ENCODE measurements around the gene MT1B. TPM values are rescaled to one million over a fixed set of nuclear protein-coding genes. Genes with fewer than 3 reads are reported as not detected.

MT1B gene
- total RNA-seq, 4 donors from 2014 or later = not detected

DNA sequence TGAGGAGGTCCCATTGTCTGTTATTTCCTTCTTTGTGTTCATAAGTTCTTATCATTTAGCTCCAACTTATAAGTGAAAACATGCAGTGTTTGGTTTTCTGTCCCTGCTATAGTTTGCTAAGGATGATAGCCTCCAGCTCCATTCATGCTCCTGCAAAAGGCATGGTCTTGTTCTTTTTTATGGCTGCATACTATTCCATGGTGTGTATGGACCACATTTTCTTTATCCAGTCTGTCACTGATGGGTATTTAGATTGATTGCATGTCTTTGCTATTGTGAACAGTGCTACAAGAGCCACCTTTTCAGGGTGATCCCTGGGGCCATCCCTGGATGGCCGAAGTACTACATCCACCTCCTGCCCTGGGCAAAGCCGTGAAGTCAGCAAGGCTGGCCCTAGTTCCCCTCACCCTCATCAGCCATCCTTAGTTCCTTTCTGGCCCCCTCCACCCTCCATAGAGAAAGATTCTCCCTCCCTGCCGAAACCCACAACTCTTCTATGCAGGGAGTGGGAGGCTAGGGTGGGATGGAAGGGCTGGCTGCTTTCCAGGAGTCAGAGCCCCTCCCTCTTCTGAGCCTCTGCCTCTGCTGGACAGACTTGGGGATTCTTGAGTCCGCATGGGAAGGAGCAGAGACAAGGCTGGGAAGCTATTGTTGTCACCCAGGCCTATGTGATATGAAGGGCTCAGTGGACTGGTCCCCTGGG lies 38.9 kb downstream of the MT1B start:
- no peak for TF ChIP-seq CTCF (IDR thresholded peaks at IDR 0.05; ENCODE audit: low read depth)

GRCh38 chr16:56691885-56692284 lies 40.2 kb downstream of the MT1B start:
- TF ChIP-seq CTCF (IDR thresholded peaks at IDR 0.05; ENCODE audit: low read depth) = no peak

- TF ChIP-seq CTCF (IDR thresholded peaks at IDR 0.05; ENCODE audit: low read depth) = no peak
Measured at GRCh38 chr16:56695246-56695645, 43.6 kb downstream of the MT1B start.

- no peak for TF ChIP-seq CTCF (IDR thresholded peaks at IDR 0.05; ENCODE audit: low read depth)
Measured at GRCh38 chr16:56697456-56698155, 45.9 kb downstream of the MT1B start.

GRCh38 chr16:56700195-56700594 lies 48.5 kb downstream of the MT1B start:
- TF ChIP-seq CTCF (IDR thresholded peaks at IDR 0.05; ENCODE audit: low read depth) = no peak

- TF ChIP-seq CTCF (IDR thresholded peaks at IDR 0.05; ENCODE audit: low read depth) = no peak
Measured at GRCh38 chr16:56700631-56701030, 48.9 kb downstream of the MT1B start.

DNA sequence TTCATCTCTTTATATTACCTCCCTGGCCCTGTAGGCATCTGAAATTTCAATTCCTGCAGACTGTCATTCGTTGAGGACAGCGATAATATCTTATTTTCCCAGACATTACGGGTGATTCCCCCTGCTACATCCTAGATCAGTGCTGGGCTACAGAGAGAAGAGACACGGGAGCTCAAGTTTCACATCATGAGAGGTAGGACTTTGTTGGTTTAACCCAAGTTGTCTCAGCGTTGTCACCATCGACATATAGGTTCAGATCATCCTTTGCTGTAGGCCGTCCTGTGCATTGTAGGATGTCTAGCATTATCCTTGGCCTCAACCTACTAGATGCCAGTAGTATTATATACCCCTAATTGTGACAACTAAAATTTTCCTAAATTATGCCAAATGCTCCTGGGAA lies 49.8 kb downstream of the MT1B start:
- TF ChIP-seq CTCF (IDR thresholded peaks at IDR 0.05; ENCODE audit: low read depth) = no peak

Other genes starting within 250 kb of the MT1B start
- 100 to 1,000 TPM; 168 to 186 (median 175) TPM for gene AMFR, start 226.3 kb upstream of the MT1B start, total RNA-seq
- gene NUDT21, start 200.6 kb upstream of the MT1B start, total RNA-seq = 10 to 100 TPM; 37.1 to 57.2 (median 39.8) TPM
- gene OGFOD1, start 200.3 kb upstream of the MT1B start, total RNA-seq = 10 to 100 TPM; 14.5 to 53.2 (median 26.2) TPM
- gene BBS2, start 131.9 kb upstream of the MT1B start, total RNA-seq = 10 to 100 TPM; 25.3 to 52.6 (median 37.9) TPM
- not detected for gene MT4, start 86.8 kb upstream of the MT1B start, total RNA-seq
- gene MT3, start 62.4 kb upstream of the MT1B start, total RNA-seq = 1 to 10 TPM in 1 of 4 donors, not detected in 3; 2.0 TPM
- gene MT2A, start 43.3 kb upstream of the MT1B start, total RNA-seq = 1,000 to 10,000 TPM in 1 of 4 donors, 100 to 1,000 TPM in 3; 164 to 1,003 (median 271) TPM
- gene MT1E, start 26.1 kb upstream of the MT1B start, total RNA-seq = 1,000 to 10,000 TPM in 1 of 4 donors, 100 to 1,000 TPM in 3; 205 to 2,492 (median 258) TPM
- gene MT1M, start 19.2 kb upstream of the MT1B start, total RNA-seq = 100 to 1,000 TPM in 1 of 4 donors, 10 to 100 TPM in 3; 15.1 to 485 (median 52.6) TPM
- gene MT1A, start 13.2 kb upstream of the MT1B start, total RNA-seq = 1,000 to 10,000 TPM in 1 of 4 donors, 100 to 1,000 TPM in 1, 10 to 100 TPM in 2; 44.4 to 1,063 (median 111) TPM
- gene MT1F, start 6.1 kb downstream of the MT1B start, total RNA-seq = 10 to 100 TPM in 3 of 4 donors, 1 to 10 TPM in 1; 9.2 to 55.1 (median 11.8) TPM
- 100 to 1,000 TPM in 1 of 4 donors, 10 to 100 TPM in 2, not detected in 1; 15.8 to 315 (median 21.4) TPM for gene MT1G, start 16.2 kb downstream of the MT1B start, total RNA-seq
- 10 to 100 TPM in 1 of 4 donors, not detected in 3; 11.9 TPM for gene MT1H, start 17.9 kb downstream of the MT1B start, total RNA-seq
- gene MT1X, start 30.6 kb downstream of the MT1B start, total RNA-seq = 1,000 to 10,000 TPM; 1,122 to 4,299 (median 2,004) TPM
- 10 to 100 TPM; 28.4 to 57.6 (median 47.5) TPM for gene NUP93, start 78.2 kb downstream of the MT1B start, total RNA-seq
- not detected for gene SLC12A3, start 213.3 kb downstream of the MT1B start, total RNA-seq